ENCODE data around the gene SGTB.
A peak's percentile ranks its signal among the peaks of the same experiment; 100 is the strongest.

The SGTB gene

GRCh38 chr5:65753189-65753588, 31.3 kb upstream of the SGTB start:
- no peak for TF ChIP-seq YY1 (IDR thresholded peaks at IDR 0.05; ENCODE audit: low read depth)
- no peak for TF ChIP-seq TAF1 (IDR thresholded peaks at IDR 0.05; ENCODE audit: low read depth)
- TF ChIP-seq MAX (IDR thresholded peaks at IDR 0.05): no peak
- TF ChIP-seq TEAD4 (IDR thresholded peaks at IDR 0.05): no peak
- no peak for TF ChIP-seq CREB1 (IDR thresholded peaks at IDR 0.05; ENCODE audit: low read depth)
- no peak for TF ChIP-seq ZBTB7A (IDR thresholded peaks at IDR 0.05; ENCODE audit: low read depth)
- TF ChIP-seq TCF12 (IDR thresholded peaks at IDR 0.05; ENCODE audit: low read depth): no peak
- no peak for TF ChIP-seq REST (IDR thresholded peaks at IDR 0.05; ENCODE audit: low read depth)
- TF ChIP-seq CEBPB (IDR thresholded peaks at IDR 0.05): no peak
- TF ChIP-seq FOXM1 (IDR thresholded peaks at IDR 0.05; ENCODE audit: borderline replicate concordance, low read depth): no peak
- TF ChIP-seq NFIC (IDR thresholded peaks at IDR 0.05): no peak
- TF ChIP-seq EGR1 (IDR thresholded peaks at IDR 0.05): no peak
- TF ChIP-seq EP300 (IDR thresholded peaks at IDR 0.05; ENCODE audit: borderline replicate concordance): no peak
- TF ChIP-seq RAD21 (IDR thresholded peaks at IDR 0.05; ENCODE audit: low read depth): no peak
- TF ChIP-seq USF1 (IDR thresholded peaks at IDR 0.05): no peak

- no peak for TF ChIP-seq TCF12 (IDR thresholded peaks at IDR 0.05; ENCODE audit: low read depth)
These were observed 29.0 kb upstream of the SGTB start for GRCh38 chr5:65750938-65751337.

GRCh38 chr5:65749956-65750355, 28.0 kb upstream of the SGTB start:
- TF ChIP-seq YY1 (IDR thresholded peaks at IDR 0.05; ENCODE audit: low read depth) (no peak), ZBTB7A (IDR thresholded peaks at IDR 0.05; ENCODE audit: low read depth) (no peak), REST (IDR thresholded peaks at IDR 0.05; ENCODE audit: low read depth) (no peak), TCF12 (IDR thresholded peaks at IDR 0.05; ENCODE audit: low read depth) (no peak), CEBPB (IDR thresholded peaks at IDR 0.05) (no peak), USF1 (IDR thresholded peaks at IDR 0.05) (no peak), EGR1 (IDR thresholded peaks at IDR 0.05) (no peak), MAX (IDR thresholded peaks at IDR 0.05) (no peak), FOXM1 (IDR thresholded peaks at IDR 0.05; ENCODE audit: borderline replicate concordance, low read depth) (no peak), EP300 (IDR thresholded peaks at IDR 0.05; ENCODE audit: borderline replicate concordance) (no peak), TEAD4 (IDR thresholded peaks at IDR 0.05) (no peak), NFIC (IDR thresholded peaks at IDR 0.05) (no peak), RAD21 (IDR thresholded peaks at IDR 0.05; ENCODE audit: low read depth) (no peak), CREB1 (IDR thresholded peaks at IDR 0.05; ENCODE audit: low read depth) (no peak), TAF1 (IDR thresholded peaks at IDR 0.05; ENCODE audit: low read depth) (no peak)

GRCh38 chr5:65749221-65749844, 27.4 kb upstream of the SGTB start:
- TF ChIP-seq NFIC (IDR thresholded peaks at IDR 0.05): no peak
- no peak for TF ChIP-seq YY1 (IDR thresholded peaks at IDR 0.05; ENCODE audit: low read depth)

GRCh38 chr5:65742565-65743231, 20.8 kb upstream of the SGTB start:
- TF ChIP-seq USF1 (IDR thresholded peaks at IDR 0.05): no peak
- TF ChIP-seq TEAD4 (IDR thresholded peaks at IDR 0.05): no peak
- no peak for TF ChIP-seq MAX (IDR thresholded peaks at IDR 0.05)
- no peak for TF ChIP-seq EGR1 (IDR thresholded peaks at IDR 0.05)
- TF ChIP-seq TAF1 (IDR thresholded peaks at IDR 0.05; ENCODE audit: low read depth): no peak
- TF ChIP-seq RAD21 (IDR thresholded peaks at IDR 0.05; ENCODE audit: low read depth): peak; percentile 80
- no peak for TF ChIP-seq YY1 (IDR thresholded peaks at IDR 0.05; ENCODE audit: low read depth)

Measured in Ishikawa (cell line).